DOHH2 (cell line): ENCODE measurements around the gene USE1.

ENCODE experiments used
- EZH2phosphoT487 ChIP-seq: fragments of 200-600 bp; sonication (generic); IDR thresholded peaks from 2 replicates; pipeline ENCODE4 v1.6.1; 2017; ENCODE audit warnings: borderline replicate concordance, mild to moderate bottlenecking, antibody characterized with exemption, low read length, moderate library complexity, mixed read lengths
- TF ChIP-seq, protein P1 (sequence below): fragments of 200-600 bp; sonication (generic); IDR thresholded peaks from one replicate; pipeline ENCODE4 v1.5.1; 2014; ENCODE audit warnings: antibody characterized with exemption, mild to moderate bottlenecking, low read depth, low read length; ENCODE audit not compliant: poor library complexity, severe bottlenecking

DNA sequence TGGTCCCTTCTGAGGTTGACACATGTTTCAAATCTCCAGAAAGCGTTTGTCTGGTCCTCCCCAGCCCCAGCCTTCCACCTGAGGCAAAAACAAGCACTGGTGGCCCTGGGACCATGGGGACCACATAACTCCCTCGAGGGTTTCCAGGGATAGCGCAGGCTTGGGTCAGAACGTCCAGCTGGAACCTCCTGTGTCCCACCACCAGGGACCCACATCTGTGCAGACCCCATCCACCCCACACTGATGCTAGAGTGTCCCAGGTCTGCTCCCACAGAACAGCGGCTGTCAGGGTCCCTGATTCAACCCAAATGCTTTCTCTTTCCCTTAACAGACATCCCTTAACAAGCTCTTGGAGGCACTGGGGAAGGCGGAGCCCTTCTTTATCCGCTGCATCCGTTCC lies 29.6 kb upstream of the USE1 start:
- TF ChIP-seq, protein P1, sequence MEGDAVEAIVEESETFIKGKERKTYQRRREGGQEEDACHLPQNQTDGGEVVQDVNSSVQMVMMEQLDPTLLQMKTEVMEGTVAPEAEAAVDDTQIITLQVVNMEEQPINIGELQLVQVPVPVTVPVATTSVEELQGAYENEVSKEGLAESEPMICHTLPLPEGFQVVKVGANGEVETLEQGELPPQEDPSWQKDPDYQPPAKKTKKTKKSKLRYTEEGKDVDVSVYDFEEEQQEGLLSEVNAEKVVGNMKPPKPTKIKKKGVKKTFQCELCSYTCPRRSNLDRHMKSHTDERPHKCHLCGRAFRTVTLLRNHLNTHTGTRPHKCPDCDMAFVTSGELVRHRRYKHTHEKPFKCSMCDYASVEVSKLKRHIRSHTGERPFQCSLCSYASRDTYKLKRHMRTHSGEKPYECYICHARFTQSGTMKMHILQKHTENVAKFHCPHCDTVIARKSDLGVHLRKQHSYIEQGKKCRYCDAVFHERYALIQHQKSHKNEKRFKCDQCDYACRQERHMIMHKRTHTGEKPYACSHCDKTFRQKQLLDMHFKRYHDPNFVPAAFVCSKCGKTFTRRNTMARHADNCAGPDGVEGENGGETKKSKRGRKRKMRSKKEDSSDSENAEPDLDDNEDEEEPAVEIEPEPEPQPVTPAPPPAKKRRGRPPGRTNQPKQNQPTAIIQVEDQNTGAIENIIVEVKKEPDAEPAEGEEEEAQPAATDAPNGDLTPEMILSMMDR: no peak
- no peak for TF ChIP-seq EZH2phosphoT487
